ENCODE data around the gene GALNT18.

DNA sequence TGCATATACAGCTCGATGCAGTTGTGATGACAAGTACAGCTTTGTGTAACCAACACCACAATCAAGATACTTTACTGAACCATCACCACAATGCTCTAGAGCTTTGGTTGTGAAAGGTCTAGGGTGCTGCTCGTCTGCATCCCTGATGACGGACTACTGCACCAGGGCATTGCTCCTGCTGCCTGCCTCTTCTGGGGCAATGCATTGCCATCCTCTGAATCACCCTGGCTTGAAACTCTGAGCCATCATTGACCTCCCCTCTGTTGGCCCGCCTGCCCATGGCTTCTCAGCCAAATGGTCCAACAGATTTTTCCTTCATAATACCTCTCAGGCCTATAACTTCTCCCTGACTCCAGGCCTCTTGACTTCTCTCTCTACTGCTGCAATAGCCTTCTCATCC, 191.4 kb downstream of the GALNT18 start:
- TF ChIP-seq, protein P1, sequence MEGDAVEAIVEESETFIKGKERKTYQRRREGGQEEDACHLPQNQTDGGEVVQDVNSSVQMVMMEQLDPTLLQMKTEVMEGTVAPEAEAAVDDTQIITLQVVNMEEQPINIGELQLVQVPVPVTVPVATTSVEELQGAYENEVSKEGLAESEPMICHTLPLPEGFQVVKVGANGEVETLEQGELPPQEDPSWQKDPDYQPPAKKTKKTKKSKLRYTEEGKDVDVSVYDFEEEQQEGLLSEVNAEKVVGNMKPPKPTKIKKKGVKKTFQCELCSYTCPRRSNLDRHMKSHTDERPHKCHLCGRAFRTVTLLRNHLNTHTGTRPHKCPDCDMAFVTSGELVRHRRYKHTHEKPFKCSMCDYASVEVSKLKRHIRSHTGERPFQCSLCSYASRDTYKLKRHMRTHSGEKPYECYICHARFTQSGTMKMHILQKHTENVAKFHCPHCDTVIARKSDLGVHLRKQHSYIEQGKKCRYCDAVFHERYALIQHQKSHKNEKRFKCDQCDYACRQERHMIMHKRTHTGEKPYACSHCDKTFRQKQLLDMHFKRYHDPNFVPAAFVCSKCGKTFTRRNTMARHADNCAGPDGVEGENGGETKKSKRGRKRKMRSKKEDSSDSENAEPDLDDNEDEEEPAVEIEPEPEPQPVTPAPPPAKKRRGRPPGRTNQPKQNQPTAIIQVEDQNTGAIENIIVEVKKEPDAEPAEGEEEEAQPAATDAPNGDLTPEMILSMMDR (IDR thresholded peaks at IDR 0.05; ENCODE audit: poor library complexity, severe bottlenecking), result no peak
- TF ChIP-seq, protein P2, sequence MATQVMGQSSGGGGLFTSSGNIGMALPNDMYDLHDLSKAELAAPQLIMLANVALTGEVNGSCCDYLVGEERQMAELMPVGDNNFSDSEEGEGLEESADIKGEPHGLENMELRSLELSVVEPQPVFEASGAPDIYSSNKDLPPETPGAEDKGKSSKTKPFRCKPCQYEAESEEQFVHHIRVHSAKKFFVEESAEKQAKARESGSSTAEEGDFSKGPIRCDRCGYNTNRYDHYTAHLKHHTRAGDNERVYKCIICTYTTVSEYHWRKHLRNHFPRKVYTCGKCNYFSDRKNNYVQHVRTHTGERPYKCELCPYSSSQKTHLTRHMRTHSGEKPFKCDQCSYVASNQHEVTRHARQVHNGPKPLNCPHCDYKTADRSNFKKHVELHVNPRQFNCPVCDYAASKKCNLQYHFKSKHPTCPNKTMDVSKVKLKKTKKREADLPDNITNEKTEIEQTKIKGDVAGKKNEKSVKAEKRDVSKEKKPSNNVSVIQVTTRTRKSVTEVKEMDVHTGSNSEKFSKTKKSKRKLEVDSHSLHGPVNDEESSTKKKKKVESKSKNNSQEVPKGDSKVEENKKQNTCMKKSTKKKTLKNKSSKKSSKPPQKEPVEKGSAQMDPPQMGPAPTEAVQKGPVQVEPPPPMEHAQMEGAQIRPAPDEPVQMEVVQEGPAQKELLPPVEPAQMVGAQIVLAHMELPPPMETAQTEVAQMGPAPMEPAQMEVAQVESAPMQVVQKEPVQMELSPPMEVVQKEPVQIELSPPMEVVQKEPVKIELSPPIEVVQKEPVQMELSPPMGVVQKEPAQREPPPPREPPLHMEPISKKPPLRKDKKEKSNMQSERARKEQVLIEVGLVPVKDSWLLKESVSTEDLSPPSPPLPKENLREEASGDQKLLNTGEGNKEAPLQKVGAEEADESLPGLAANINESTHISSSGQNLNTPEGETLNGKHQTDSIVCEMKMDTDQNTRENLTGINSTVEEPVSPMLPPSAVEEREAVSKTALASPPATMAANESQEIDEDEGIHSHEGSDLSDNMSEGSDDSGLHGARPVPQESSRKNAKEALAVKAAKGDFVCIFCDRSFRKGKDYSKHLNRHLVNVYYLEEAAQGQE (IDR thresholded peaks at IDR 0.05; ENCODE audit: borderline replicate concordance), result no peak
- TF ChIP-seq POLR2AphosphoS5 (IDR thresholded peaks at IDR 0.05) (no peak), EP300 (conservative IDR thresholded peaks at IDR 0.05; ENCODE audit: poor library complexity, severe bottlenecking) (no peak), SMC3 (conservative IDR thresholded peaks at IDR 0.05; ENCODE audit: poor library complexity) (no peak)

Data from neural cell (in vitro differentiated cells).